IPS-18a (cell line): ENCODE data around the gene TVP23A.
"Not testable (repeated sequence)": the region's sequence is repeated elsewhere in the genome, so short reads cannot be mapped to it uniquely, and the experiment has no call there.

Source experiments
- H3K27ac ChIP-seq: one replicate; pipeline ENCODE4 v1.5.1; 2013; ENCODE audit warnings: low read length
- H3K27me3 ChIP-seq: one replicate; pipeline ENCODE4 v1.6.1; 2013; ENCODE audit warnings: mild to moderate bottlenecking, low read length; ENCODE audit not compliant: control insufficient read depth, insufficient read depth
- H3K36me3 ChIP-seq: one replicate; pipeline ENCODE4 v1.6.1; 2013; ENCODE audit warnings: low read depth, low read length; ENCODE audit not compliant: control insufficient read depth
- H3K4me1 ChIP-seq: one replicate; pipeline ENCODE4 v1.6.1; 2013; ENCODE audit warnings: low read depth, low read length; ENCODE audit not compliant: control insufficient read depth
- H3K4me3 ChIP-seq: one replicate; pipeline ENCODE4 v1.5.1; 2013; ENCODE audit warnings: low read length
- H3K9ac ChIP-seq: one replicate; pipeline ENCODE4 v1.6.1; 2013; ENCODE audit warnings: mild to moderate bottlenecking, low read length, moderate library complexity
- H3K9me3 ChIP-seq: one replicate; pipeline ENCODE4 v1.6.1; 2013; ENCODE audit warnings: low read depth, low read length; ENCODE audit not compliant: control insufficient read depth

Gene TVP23A

DNA sequence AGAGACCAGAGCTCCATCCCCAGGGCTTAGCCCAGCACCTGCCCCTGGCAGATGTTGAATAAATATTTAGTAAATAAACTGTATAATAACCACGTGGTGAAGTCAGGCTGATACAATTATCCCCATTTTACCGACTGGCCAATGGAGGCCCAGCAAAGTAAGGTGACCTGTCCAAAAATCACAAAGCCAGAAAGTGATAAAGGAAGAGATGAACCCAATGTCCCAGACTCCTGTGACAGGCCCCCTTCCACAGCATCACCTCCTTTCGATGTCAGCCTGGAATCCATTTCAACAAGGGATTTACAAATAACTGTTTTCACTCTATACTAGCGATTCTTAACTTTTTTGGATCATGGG, 5.5 kb downstream of the TVP23A start:
- H3K4me1 ChIP-seq = no peaks in the 10 kb centered on the region

DNA sequence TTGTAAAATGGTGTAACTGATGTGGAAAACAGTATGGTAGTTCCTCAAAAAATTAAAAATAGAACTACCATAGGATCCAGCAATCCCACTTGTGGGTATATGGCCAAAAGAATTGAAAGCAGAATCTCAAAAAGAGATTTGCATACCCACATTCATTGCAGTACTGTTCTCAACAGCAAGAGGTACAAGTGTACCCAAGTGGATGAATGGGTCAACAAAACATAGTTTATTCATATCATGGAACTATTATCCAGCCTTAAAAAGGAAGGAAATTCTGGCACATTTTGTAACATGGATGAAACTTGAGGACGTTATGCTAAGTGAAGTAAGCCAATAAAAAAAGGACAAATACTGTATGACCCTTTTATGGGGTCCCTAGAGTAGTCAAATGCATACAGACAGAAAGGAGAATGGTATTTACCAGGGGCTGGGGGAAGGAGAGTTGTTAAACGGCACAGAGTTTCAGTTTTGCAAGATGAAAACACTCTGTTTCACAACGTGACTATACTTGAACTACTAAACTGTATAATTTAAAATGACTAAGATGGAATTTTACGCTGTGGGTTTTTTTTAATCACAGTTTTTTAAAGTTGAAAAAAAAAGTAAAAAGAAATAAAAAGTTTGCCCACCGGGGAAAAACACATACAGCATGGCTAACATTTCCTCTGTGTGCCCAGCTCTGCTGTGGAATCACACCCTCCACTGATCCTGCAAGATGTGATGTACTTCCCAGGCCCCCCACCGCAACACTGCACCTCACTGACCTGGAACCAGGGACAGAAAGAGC, 6.1 kb downstream of the TVP23A start:
- Histone ChIP-seq H3K27me3 (peaks cover 1% of the 10 kb centered on the region), H3K9me3 (no peaks in the 10 kb centered on the region), H3K9ac (no peak overlapping the region), H3K27ac (no peak overlapping the region), H3K4me1 (no peaks in the 10 kb centered on the region), H3K36me3 (no peaks in the 10 kb centered on the region), H3K4me3 (no peak overlapping the region)

More for the DNA sequence above, 5.5 kb downstream of the TVP23A start:
- no peaks in the 10 kb centered on the region for H3K9me3 ChIP-seq
- H3K4me3 ChIP-seq = no peak overlapping the region
- no peak overlapping the region for H3K27ac ChIP-seq
- peaks cover 6% of the 10 kb centered on the region for H3K27me3 ChIP-seq
- no peak overlapping the region for H3K9ac ChIP-seq
- H3K36me3 ChIP-seq = no peaks in the 10 kb centered on the region

DNA sequence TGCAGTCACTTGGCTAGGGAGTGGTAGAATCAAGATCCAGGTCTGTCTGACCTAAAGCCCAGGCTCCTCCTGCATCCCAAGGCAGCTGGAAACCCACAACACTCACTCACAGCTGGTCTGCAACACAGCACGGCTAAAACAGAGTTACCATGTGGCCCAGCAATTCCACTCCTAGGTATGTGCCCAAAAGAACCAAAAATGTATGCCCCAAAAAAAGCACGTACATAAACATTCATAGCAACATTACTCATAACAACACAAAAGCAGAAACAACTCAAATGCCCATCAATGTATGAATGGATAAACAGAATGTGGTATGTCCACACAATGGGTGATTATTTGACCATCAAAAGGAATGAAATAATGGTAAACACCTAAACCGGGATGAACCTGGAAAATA, 8.9 kb downstream of the TVP23A start:
- H3K36me3 ChIP-seq = no peaks in the 10 kb centered on the region
- no peak overlapping the region for H3K27ac ChIP-seq
- H3K4me1 ChIP-seq = no peaks in the 10 kb centered on the region
- H3K9ac ChIP-seq = no peak overlapping the region
- H3K4me3 ChIP-seq = no peak overlapping the region
- no peaks in the 10 kb centered on the region for H3K27me3 ChIP-seq
- H3K9me3 ChIP-seq = no peaks in the 10 kb centered on the region

DNA sequence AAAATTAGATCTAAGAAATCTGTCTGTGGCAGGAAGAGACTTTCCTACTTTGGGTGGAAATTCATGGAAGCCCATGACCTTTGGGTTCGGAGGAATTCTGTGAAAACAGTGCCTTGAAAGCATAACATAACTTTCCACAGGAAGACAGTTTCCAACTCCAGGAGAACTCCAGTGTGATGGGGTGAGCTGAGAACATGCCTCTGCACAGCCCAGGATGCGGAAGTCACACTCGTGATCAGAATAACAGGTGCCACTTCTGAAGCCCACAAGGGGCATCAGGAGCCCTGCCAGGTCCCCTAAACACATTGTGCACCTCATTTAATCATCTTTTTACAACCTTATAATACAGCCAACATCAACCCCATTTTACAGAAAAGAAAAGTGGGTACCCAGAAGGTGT, 9.7 kb downstream of the TVP23A start:
- Histone ChIP-seq H3K9ac (no peak overlapping the region), H3K4me1 (no peaks in the 10 kb centered on the region), H3K27me3 (no peaks in the 10 kb centered on the region), H3K9me3 (no peaks in the 10 kb centered on the region), H3K27ac (no peak overlapping the region), H3K36me3 (no peaks in the 10 kb centered on the region), H3K4me3 (no peak overlapping the region)

GRCh38 chr16:10808218-10808617, 10.4 kb downstream of the TVP23A start:
- no peak overlapping the region for H3K4me3 ChIP-seq
- no peaks in the 10 kb centered on the region for H3K4me1 ChIP-seq
- H3K9ac ChIP-seq = no peak overlapping the region
- H3K9me3 ChIP-seq = no peaks in the 10 kb centered on the region
- H3K36me3 ChIP-seq = no peaks in the 10 kb centered on the region
- H3K27ac ChIP-seq = no peak overlapping the region
- H3K27me3 ChIP-seq = no peaks in the 10 kb centered on the region

DNA sequence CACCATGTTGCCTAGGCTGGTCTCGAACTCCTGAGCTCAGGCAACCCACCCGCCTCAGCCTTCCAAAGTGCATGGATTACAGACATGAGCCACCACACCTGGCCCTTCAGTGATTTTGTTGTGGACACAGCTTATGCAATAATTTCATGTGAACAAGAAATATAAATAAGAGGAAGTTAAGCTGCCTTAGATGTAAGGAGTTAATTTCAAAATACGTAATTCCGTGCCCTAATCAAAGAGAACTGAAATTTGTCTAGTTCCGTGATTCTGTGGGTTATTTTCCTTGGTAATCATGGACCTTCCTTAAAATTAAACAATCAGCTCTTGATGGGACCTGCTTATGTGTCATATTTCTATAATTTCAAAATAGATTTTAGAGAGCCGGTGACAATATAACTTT, 11.9 kb downstream of the TVP23A start:
- no peaks in the 10 kb centered on the region for H3K4me1 ChIP-seq
- H3K36me3 ChIP-seq = no peaks in the 10 kb centered on the region
- H3K27ac ChIP-seq = no peak overlapping the region
- H3K27me3 ChIP-seq = no peaks in the 10 kb centered on the region
- H3K4me3 ChIP-seq = no peak overlapping the region
- no peak overlapping the region for H3K9ac ChIP-seq
- H3K9me3 ChIP-seq = no peaks in the 10 kb centered on the region

- H3K4me3 ChIP-seq = no peak overlapping the region
- no peak overlapping the region for H3K27ac ChIP-seq
- no peak overlapping the region for H3K9ac ChIP-seq
- H3K9me3 ChIP-seq = no peaks in the 10 kb centered on the region
- no peaks in the 10 kb centered on the region for H3K4me1 ChIP-seq
- H3K27me3 ChIP-seq = no peaks in the 10 kb centered on the region
- no peaks in the 10 kb centered on the region for H3K36me3 ChIP-seq
These were observed 13.3 kb downstream of the TVP23A start for GRCh38 chr16:10805334-10805733.

GRCh38 chr16:10799736-10800135, 18.9 kb downstream of the TVP23A start:
- H3K9me3 ChIP-seq = no peaks in the 10 kb centered on the region
- no peaks in the 10 kb centered on the region for H3K36me3 ChIP-seq
- no peak overlapping the region for H3K4me3 ChIP-seq
- H3K27ac ChIP-seq = no peak overlapping the region
- no peaks in the 10 kb centered on the region for H3K4me1 ChIP-seq
- H3K27me3 ChIP-seq = no peaks in the 10 kb centered on the region
- H3K9ac ChIP-seq = no peak overlapping the region

DNA sequence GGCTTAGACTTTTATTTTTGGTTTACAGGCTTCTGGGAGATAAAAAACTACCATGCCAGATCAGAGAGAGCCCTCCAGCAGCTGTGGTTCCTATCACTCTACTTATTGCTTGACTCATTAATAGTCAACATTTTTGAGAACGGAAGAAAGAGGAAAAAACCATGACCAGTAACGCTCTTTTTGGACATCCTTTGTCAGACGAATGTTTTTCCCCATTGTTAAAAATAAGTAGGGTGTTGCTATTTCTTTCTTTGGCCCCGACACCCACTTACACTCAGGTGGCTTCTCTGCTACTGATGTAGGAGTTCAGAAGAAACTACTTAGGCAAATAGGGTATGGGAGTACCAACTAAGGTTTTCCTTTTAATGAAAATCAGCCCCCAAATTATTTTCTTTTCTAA, 27.5 kb downstream of the TVP23A start:
- Histone ChIP-seq H3K36me3 (no peaks in the 10 kb centered on the region), H3K4me1 (no peaks in the 10 kb centered on the region), H3K4me3 (no peak overlapping the region), H3K27ac (no peak overlapping the region), H3K9me3 (no peaks in the 10 kb centered on the region), H3K27me3 (no peaks in the 10 kb centered on the region), H3K9ac (no peak overlapping the region)

DNA sequence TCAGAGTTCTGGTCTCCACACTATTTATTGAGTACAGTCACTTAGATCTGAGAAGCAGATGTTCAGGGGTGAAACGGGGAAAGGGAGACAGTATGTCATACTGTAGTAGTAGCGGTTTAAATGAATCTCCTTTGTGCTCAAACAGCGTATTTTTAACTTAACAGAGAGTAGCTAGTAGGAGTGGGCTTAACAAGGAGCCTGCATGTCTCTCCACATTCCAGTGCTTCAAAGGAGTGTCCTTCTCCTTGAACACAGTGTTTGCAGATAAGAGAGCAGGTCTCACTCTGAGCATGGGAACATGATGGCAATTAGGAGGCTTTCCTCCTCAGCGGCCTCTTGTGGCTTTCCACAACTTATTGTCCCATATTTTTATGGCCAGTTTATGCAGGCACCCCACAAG, 30.0 kb downstream of the TVP23A start:
- H3K9me3 ChIP-seq, H3K9ac ChIP-seq, H3K27me3 ChIP-seq, H3K4me1 ChIP-seq, H3K36me3 ChIP-seq, H3K27ac ChIP-seq, H3K4me3 ChIP-seq: not testable (repeated sequence)

DNA sequence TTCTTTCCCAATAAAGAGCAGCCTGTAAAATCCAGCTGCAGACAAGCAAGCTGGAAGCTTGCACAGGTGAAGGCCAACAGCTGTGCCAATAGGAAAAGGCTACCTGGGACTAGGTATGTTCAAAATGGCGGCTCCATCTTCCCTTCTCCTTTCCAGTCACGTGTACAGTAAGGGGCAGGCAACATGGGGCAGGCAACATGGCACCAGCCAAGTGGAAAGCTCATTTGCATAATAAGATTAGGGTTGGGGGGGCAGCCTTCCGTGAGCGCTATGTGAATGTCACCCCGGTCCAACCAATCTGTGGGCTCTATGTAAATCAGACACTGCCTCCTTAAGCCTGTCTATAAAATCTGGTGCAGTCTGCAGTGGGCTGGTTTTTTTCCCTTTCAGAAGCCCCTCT, 31.3 kb downstream of the TVP23A start:
- H3K27me3 ChIP-seq = no peaks in the 10 kb centered on the region
- H3K9ac ChIP-seq = no peak overlapping the region
- no peak overlapping the region for H3K4me3 ChIP-seq
- no peak overlapping the region for H3K27ac ChIP-seq
- no peaks in the 10 kb centered on the region for H3K36me3 ChIP-seq
- H3K9me3 ChIP-seq = no peaks in the 10 kb centered on the region
- no peaks in the 10 kb centered on the region for H3K4me1 ChIP-seq

DNA sequence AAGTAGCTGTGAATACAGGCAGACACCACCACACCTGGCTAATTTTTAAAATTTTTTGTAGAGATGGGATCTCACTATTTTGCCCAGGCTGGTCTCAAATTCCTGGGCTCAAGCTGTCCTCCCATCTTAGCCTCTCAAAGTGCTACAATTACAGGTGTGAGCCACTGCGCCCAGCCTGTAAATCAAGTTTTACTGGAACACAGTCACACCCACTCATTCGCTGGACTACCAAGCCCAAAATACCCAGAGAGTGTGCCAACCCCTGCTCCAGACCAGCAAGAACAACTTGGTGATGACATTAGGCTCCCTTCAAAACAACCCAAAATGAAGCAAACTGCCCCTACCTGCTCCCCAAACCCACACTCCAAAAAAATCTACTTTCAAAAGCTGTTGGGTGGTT, 36.0 kb downstream of the TVP23A start:
- Histone ChIP-seq H3K36me3 (no peaks in the 10 kb centered on the region), H3K9ac (no peak overlapping the region), H3K4me3 (no peak overlapping the region), H3K4me1 (no peaks in the 10 kb centered on the region), H3K9me3 (no peaks in the 10 kb centered on the region), H3K27me3 (no peaks in the 10 kb centered on the region), H3K27ac (no peak overlapping the region)
